PFSK-1 (cell line): Measurements from ENCODE around the gene UBR4.

Experiments
- POLR2AphosphoS5 ChIP-seq: IDR thresholded peaks from 2 replicates; pipeline ENCODE4 v1.6.1; 2012; ENCODE audit warnings: low read depth, mild to moderate bottlenecking, control low read depth, low read length, moderate library complexity
- REST ChIP-seq, 2 experiments: IDR thresholded peaks; 2 replicates each; pipeline versions ENCODE4 v1.6.1 to v1.8.0; 2011 to 2012; ENCODE audit warnings: low read depth in 2 of 2, low read length in 2 of 2, control low read depth in 1 of 2, inconsistent platforms in 1 of 2, mild to moderate bottlenecking in 1 of 2, moderate library complexity in 1 of 2; ENCODE audit not compliant: insufficient read depth in 1 of 2
- TAF1 ChIP-seq: IDR thresholded peaks from 2 replicates; pipeline ENCODE4 v1.6.1; 2012; ENCODE audit warnings: low read length, control low read depth, borderline replicate concordance; ENCODE audit not compliant: insufficient read depth

- TF ChIP-seq TAF1 (no peak), POLR2AphosphoS5 (no peak), REST (IDR thresholded peaks at IDR 0.05; ENCODE audit: insufficient read depth in 1 of 2, low read depth in 2 of 2, low read length in 2 of 2) (no peak)
Measured at GRCh38 chr1:19154876-19155275, 55.2 kb downstream of the UBR4 start.
